Kidney glomerular epithelial cell (primary cell): ENCODE measurements around the gene TTC39B.
A peak's percentile ranks its signal among the peaks of the same experiment; 100 is the strongest.
"Not testable (repeated sequence)": the region's sequence is repeated elsewhere in the genome, so short reads cannot be mapped to it uniquely, and the experiment has no call there.

Experiments
- DNase-seq: peaks from one replicate; lab custom pipeline; 2025; lab: John Stamatoyannopoulos, UW

Gene TTC39B

DNA sequence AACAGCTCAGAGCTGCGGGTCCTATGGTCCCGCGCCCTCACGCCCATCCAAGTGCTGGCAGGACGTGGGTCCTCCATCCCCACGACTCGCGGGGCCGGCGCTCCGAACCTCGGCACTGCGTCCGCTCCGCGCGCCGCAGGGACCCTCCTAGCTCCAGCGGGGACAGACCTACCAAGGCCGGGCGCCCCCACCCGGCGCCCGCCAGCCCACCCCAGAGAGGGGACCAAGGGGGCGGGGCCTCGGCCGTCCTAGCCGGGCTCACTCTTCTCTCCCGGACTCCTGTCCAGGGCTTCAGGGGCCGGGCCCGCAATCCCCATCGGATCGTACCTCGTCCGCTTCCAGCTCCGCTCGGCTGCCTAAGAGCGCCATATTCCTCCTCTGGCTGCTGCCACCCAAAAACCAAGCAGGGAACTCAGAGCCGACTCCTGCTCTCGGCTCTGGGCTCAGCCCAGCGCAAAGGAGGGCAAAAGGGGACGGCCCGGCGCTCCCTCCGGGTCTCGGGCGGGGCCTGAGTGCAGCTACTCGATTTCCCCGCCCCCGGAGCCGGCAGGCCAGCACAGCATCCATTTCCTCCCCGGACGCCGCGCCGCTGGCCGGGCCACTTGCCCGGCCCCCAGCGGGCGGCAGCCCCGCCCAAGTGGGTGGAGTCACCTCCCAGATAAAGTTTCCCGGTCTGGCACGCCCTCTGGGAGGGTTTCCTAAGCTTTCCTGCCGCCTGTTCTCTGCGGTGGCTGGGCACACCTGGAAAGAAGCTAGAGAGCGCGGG lies at the start of gene TTC39B:
Gene TTC39B, minus strand, starts transcription at position 460 of the 766 bp plus-strand sequence. Its CDS starts 91 bp downstream, at position 369.
- DNase-seq = peak; percentile 84

- no peak for DNase-seq
Measured at GRCh38 chr9:15355669-15356068, 48.7 kb upstream of the TTC39B start.

- DNase-seq = no peak
Measured at GRCh38 chr9:15354713-15355112, 47.7 kb upstream of the TTC39B start.

- no peak for DNase-seq
Measured at GRCh38 chr9:15353892-15354291, 46.9 kb upstream of the TTC39B start.

- no peak for DNase-seq
Measured at GRCh38 chr9:15352306-15352705, 45.3 kb upstream of the TTC39B start.

GRCh38 chr9:15349892-15350761 lies 43.1 kb upstream of the TTC39B start:
- DNase-seq = no peak

GRCh38 chr9:15346837-15347236 lies 39.8 kb upstream of the TTC39B start:
- no peak for DNase-seq

- DNase-seq = no peak
Measured at GRCh38 chr9:15344191-15344590, 37.2 kb upstream of the TTC39B start.

DNA sequence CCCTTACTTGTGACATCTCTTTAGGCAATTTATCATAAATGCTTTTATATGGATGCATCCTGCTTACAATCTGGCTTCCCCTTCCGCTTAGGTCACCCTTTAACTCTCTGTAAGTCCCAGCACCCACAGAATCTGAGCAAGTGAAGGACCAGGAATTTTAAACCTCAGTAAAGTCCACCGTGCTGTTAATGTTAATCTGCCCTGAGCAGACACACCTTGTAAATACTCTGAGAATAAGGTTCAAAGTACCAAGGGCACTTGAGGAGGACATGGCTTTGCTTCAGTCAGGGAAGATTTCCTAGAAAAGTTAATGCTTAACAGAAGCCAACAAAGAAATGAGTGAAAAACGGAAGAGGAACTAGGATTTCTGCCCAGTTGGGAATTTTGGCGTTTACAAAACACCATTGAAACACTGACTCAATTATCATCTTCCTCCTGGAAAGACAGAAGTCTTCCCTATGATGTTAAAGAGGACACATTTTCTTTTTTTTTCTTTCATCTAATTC lies 26.4 kb upstream of the TTC39B start:
- no peak for DNase-seq

DNA sequence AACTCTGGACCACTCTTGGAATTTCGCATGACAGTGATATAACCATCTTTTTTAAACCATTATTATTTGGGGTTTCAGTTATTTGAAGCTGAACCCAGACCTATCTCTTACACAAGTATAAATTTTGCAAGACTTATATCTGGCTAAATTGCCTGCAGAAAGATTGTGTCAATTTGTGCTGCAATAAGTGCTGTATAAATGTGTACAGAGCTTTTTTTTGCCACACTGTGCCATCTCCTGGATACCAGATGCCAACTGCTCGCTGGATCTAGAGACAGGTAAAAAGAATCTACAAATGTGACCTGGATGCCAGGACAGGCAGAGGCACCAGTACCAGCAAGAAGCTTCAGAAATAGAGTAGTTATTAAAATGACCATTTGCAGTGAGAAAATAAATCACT lies 25.9 kb upstream of the TTC39B start:
- no peak for DNase-seq

GRCh38 chr9:15329539-15330109 lies 22.6 kb upstream of the TTC39B start:
- DNase-seq = no peak

DNA sequence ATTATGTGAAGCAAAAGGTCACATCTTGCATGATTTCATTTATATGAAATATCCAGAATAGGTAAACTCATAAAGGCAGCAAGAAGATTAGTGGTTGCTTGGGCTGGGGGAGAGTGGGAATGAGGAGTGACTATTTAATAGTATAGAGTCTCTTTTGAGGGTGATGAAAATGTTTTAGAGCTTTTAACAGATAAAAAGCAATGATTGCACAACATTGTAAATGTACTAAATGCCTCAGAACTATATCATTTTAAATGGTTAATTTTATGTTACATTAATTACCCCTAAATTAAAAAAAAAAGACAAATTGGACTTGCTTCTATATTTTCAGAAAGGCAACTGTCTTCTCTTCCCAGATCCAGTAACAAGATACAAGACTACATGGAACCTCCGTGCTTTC lies 21.9 kb upstream of the TTC39B start:
- no peak for DNase-seq

- DNase-seq = not testable (repeated sequence)
Measured at GRCh38 chr9:15322695-15323094, 15.7 kb upstream of the TTC39B start.

GRCh38 chr9:15319661-15320060 lies 12.6 kb upstream of the TTC39B start:
- not testable (repeated sequence) for DNase-seq

GRCh38 chr9:15317836-15318235 lies 10.8 kb upstream of the TTC39B start:
- DNase-seq = no peak

- DNase-seq = no peak
Measured at GRCh38 chr9:15311607-15312006, 4.6 kb upstream of the TTC39B start.

GRCh38 chr9:15310107-15310850 lies 3.3 kb upstream of the TTC39B start:
- DNase-seq = no peak

DNA sequence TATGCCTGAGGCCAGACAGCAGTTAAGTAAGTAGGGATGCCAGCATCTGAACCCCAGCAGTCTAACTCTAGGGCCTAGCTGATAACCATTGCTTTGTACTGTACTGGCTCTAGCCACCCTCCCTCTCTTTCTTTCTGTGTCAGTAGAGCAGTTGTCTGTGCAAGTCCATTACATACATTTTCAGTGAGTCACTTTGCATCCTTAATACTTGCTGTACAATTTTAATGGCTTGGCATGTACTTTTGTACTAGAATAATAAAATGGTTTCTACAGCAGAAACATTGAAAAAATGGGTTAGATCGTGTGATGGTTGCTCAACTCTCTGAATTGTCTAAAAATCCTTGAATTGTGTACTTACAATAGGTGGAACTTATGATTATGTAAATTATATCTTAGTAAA lies 1.5 kb upstream of the TTC39B start:
- peak; percentile 11 for DNase-seq

DNA sequence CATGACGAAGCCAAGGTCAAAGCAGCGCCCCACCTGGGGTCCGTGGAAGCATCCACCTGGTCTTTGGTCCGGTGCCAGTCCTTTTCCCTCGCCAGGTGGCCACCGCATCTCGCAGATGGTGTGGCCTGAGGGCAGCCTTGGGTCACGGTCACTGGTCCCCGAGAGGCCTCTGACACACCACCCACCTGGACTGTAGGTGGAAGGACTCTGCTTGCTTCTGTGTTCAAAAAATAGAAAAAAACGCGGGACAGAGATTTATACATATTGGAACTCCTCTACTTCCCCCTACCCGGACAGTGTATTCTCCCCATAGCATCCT lies 466 bp upstream of the TTC39B start:
- DNase-seq = no peak

GRCh38 chr9:15306068-15306756 lies 804 bp downstream of the TTC39B start:
- DNase-seq = peak; percentile 84

- no peak for DNase-seq
Measured at GRCh38 chr9:15305470-15305869, 1.5 kb downstream of the TTC39B start.
